Right lobe of liver (tissue), 4 donors: ENCODE results near the gene DAPK1.

ENCODE experiments used
- POLR2A ChIP-seq: fragments of 450-650 bp; IDR thresholded peaks from one replicate; pipeline ENCODE4 v1.6.1; 2017; ENCODE audit warnings: antibody characterized with exemption, mild to moderate bottlenecking
- TF ChIP-seq, protein P1 (sequence below), 4 donors: fragments of 200-600 bp in 3 of 4; fragments of 450-650 bp in 1 of 4; IDR thresholded peaks; one replicate each; pipeline versions ENCODE4 v1.5.1 to v1.8.0; 2016 to 2022; ENCODE audit warnings: antibody characterized with exemption in 4 of 4, mild to moderate bottlenecking in 2 of 4
- donor health status: DM: no; HTN: no; CAD: no.
- donor health status: DM: no; HTN: no; CAD: no.
- donor health status: DM: no; HTN: yes; CAD: no.

DNA sequence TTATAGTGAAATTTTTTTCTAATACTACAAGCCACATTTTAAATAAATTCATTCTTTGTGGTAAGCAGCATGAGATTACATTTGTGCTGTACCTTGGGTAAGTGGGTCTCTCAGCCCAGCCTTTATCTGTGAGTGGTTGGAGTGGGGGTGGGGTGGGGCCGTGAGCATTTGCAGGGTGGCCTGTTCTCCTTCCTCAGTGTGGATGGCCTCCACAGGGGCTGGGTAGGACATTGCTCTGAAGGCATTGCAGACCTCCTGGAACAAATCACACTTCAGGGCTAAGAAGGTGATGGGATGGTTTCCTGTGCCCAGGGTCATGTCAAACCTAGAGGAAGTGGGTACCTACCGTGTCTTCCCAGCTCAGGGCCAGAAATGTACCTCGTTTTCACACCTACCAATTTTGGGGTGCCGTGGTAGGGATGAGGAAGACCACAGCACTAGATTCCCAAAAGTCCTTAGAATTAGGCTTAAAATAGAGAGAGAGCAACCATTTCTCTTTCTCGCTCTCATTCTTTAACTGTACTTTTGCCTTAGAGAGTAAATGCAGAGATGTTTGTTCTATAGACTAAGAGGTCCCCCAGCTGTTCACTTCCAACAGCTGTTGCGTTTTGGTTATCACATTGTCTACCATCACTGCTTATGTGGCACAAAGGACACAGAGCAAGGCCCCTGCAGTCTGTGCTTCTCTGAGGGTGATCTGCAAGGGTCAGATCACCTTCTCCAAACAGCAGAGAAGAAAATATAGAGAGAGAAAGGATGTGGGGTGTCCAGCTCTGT, 144.9 kb downstream of the DAPK1 start:
- TF ChIP-seq, protein P1, sequence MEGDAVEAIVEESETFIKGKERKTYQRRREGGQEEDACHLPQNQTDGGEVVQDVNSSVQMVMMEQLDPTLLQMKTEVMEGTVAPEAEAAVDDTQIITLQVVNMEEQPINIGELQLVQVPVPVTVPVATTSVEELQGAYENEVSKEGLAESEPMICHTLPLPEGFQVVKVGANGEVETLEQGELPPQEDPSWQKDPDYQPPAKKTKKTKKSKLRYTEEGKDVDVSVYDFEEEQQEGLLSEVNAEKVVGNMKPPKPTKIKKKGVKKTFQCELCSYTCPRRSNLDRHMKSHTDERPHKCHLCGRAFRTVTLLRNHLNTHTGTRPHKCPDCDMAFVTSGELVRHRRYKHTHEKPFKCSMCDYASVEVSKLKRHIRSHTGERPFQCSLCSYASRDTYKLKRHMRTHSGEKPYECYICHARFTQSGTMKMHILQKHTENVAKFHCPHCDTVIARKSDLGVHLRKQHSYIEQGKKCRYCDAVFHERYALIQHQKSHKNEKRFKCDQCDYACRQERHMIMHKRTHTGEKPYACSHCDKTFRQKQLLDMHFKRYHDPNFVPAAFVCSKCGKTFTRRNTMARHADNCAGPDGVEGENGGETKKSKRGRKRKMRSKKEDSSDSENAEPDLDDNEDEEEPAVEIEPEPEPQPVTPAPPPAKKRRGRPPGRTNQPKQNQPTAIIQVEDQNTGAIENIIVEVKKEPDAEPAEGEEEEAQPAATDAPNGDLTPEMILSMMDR (IDR thresholded peaks at IDR 0.05) = no peak
- no peak for TF ChIP-seq POLR2A
